Measurements from ENCODE around the gene CDH13. TPM values are rescaled to one million over a fixed set of nuclear protein-coding genes. Genes with fewer than 3 reads are reported as not detected.

Gene CDH13
- total RNA-seq, 1 donor from 2014 or later: 81.1 TPM

DNA sequence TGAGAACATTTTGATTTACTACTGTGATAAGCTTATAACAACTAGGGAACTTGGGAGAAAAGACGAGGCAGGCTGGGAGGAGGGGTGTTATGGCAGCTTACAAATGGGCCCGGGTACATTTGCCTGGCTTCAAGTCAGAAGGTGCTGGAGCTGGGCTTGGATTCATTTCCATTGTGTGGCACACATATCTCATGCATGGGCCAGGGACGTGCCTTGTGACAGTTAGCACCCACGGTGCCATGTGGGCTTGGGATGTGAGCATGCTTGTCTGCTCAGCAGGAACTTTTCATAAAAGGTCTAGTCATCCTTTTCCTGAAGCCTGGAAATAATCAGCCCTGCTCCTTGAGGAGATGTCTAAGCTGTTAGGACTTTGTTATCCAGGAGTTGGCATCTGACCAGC, 572.2 kb downstream of the CDH13 start:
- peaks cover 4% of the 10 kb centered on the region for H3K27me3 Mint-ChIP-seq (ENCODE audit: unreplicated experiment)
- H3K4me3 Mint-ChIP-seq (ENCODE audit: unreplicated experiment): no peak overlapping the region
- TF ChIP-seq, protein P1, sequence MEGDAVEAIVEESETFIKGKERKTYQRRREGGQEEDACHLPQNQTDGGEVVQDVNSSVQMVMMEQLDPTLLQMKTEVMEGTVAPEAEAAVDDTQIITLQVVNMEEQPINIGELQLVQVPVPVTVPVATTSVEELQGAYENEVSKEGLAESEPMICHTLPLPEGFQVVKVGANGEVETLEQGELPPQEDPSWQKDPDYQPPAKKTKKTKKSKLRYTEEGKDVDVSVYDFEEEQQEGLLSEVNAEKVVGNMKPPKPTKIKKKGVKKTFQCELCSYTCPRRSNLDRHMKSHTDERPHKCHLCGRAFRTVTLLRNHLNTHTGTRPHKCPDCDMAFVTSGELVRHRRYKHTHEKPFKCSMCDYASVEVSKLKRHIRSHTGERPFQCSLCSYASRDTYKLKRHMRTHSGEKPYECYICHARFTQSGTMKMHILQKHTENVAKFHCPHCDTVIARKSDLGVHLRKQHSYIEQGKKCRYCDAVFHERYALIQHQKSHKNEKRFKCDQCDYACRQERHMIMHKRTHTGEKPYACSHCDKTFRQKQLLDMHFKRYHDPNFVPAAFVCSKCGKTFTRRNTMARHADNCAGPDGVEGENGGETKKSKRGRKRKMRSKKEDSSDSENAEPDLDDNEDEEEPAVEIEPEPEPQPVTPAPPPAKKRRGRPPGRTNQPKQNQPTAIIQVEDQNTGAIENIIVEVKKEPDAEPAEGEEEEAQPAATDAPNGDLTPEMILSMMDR (IDR thresholded peaks at IDR 0.05; ENCODE audit: partially characterized antibody, unreplicated experiment): no peak
- peaks cover 31% of the 10 kb centered on the region for H3K4me1 Mint-ChIP-seq (ENCODE audit: low read depth, unreplicated experiment)
- peaks cover 2% of the 10 kb centered on the region for H3K9me3 Mint-ChIP-seq (ENCODE audit: unreplicated experiment)
- no peaks in the 10 kb centered on the region for H3K36me3 Mint-ChIP-seq (ENCODE audit: unreplicated experiment)
- H3K27ac Mint-ChIP-seq (ENCODE audit: unreplicated experiment): peak overlapping the region; percentile 13
- no peak for DNase-seq

DNA sequence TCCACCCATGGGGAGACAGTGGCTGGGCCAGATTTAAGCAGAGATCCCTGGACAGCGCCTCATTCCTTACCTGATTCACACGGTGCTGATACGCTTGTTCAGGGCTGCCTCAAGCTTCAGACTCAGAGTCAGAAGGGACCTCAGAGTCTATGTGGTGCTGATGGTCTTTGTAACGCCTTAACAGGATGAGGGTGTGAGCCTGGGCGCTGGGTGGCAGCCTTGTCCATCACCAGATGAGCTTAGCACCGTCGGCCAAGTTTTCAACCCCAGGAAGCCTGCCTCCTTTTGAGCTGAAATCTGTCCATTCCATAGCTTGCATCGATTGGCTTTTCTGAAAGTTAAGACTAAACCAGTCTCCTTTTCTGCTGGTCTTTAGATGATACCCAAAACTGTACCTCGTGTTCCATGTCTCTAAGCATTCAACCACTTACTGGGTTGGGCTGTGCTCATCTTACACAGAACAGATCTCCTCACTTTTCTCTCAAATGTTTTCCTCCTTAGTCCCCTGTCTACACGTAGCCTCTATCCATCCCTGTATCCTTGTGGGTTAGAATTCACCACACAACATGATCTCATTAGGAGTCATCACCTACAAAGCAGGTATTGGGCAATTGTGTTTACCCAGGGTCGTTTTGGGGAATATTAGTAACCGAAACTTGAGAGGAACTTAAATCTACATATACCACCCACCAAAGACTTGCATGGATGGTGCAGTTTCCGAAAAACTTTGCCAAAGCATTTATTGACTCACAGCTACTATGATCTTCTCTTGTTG, 573.4 kb downstream of the CDH13 start:
- Mint-ChIP-seq H3K27me3 (ENCODE audit: unreplicated experiment) (peaks cover 4% of the 10 kb centered on the region), H3K4me3 (ENCODE audit: unreplicated experiment) (no peak overlapping the region), H3K27ac (ENCODE audit: unreplicated experiment) (peak overlapping the region; percentile 36), H3K9me3 (ENCODE audit: unreplicated experiment) (peaks cover 2% of the 10 kb centered on the region), H3K36me3 (ENCODE audit: unreplicated experiment) (peaks cover 1% of the 10 kb centered on the region), H3K4me1 (ENCODE audit: low read depth, unreplicated experiment) (peaks cover 19% of the 10 kb centered on the region)
- TF ChIP-seq, protein P1 (IDR thresholded peaks at IDR 0.05; ENCODE audit: partially characterized antibody, unreplicated experiment): no peak
- no peak for DNase-seq

DNA sequence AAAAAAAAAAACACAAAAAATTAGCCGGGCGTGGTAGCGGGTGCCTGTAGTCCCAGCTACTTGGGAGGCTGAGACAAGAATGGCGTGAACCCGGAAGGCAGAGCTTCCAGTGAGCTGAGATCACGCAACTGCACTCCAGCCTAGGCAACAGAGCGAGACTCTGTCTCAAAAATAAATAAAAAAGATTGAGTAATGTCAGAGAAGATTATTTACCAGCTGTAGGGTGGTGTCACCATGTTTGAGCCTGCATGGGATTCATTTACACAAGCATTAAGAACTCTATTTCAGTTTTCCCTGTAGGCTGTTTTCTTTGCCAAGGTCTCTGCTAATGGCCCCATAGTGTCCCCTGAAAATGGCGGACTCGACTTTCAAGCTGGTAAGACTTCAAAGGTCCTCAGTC, 575.0 kb downstream of the CDH13 start:
- DNase-seq: no peak
- Mint-ChIP-seq H3K36me3 (ENCODE audit: unreplicated experiment) (peaks cover 5% of the 10 kb centered on the region), H3K9me3 (ENCODE audit: unreplicated experiment) (peaks cover 3% of the 10 kb centered on the region), H3K4me3 (ENCODE audit: unreplicated experiment) (no peak overlapping the region), H3K27me3 (ENCODE audit: unreplicated experiment) (no peaks in the 10 kb centered on the region), H3K4me1 (ENCODE audit: low read depth, unreplicated experiment) (peaks cover 14% of the 10 kb centered on the region), H3K27ac (ENCODE audit: unreplicated experiment) (no peak overlapping the region)
- TF ChIP-seq, protein P1 (IDR thresholded peaks at IDR 0.05; ENCODE audit: partially characterized antibody, unreplicated experiment): no peak

DNA sequence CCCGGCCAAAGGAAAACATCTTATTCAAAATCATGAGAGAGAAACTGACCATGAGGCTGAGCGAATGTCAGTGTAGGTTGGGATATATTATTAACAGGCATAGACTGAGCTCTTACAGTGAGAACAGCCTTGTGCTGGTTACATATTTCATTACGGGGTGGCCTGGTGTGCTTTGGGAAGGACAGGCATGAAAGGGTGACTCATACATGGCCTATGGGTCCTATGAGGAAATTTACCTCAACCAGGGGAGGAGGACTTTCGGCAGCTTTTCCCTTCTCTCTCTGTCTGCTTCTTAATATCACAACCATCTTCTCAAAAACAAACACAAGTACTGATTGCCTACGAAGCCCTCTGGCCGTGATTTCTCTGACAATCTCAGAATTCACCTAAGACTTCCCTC, 579.1 kb downstream of the CDH13 start:
- TF ChIP-seq, protein P1 (IDR thresholded peaks at IDR 0.05; ENCODE audit: partially characterized antibody, unreplicated experiment): no peak
- Mint-ChIP-seq H3K27ac (ENCODE audit: unreplicated experiment) (no peak overlapping the region), H3K36me3 (ENCODE audit: unreplicated experiment) (peaks cover 9% of the 10 kb centered on the region), H3K27me3 (ENCODE audit: unreplicated experiment) (no peaks in the 10 kb centered on the region), H3K4me3 (ENCODE audit: unreplicated experiment) (no peak overlapping the region), H3K9me3 (ENCODE audit: unreplicated experiment) (peaks cover 3% of the 10 kb centered on the region), H3K4me1 (ENCODE audit: low read depth, unreplicated experiment) (no peaks in the 10 kb centered on the region)
- DNase-seq: no peak

DNA sequence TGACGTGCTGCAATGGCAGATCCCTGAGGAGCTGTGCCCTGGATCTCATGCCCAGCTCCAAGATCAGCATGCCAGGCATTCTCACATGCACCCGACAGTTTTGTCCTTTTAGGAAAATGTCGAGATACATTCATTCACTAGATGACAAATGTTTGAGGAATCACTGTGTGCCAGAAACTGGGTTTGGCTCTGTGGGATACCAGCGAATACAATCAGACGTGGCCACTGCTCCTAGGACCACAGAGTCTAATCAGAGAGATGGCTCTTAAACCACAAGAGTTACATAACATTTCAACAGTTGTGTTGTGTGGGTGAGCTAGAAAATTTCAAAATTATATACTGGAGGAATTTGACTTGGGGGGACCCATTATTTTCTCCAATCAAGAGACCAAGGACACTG, 579.7 kb downstream of the CDH13 start:
- TF ChIP-seq, protein P1 (IDR thresholded peaks at IDR 0.05; ENCODE audit: partially characterized antibody, unreplicated experiment): no peak
- no peaks in the 10 kb centered on the region for H3K27me3 Mint-ChIP-seq (ENCODE audit: unreplicated experiment)

More for the DNA sequence above, 579.7 kb downstream of the CDH13 start:
- Mint-ChIP-seq H3K9me3 (ENCODE audit: unreplicated experiment) (peaks cover 2% of the 10 kb centered on the region), H3K36me3 (ENCODE audit: unreplicated experiment) (peaks cover 9% of the 10 kb centered on the region), H3K4me3 (ENCODE audit: unreplicated experiment) (no peak overlapping the region), H3K4me1 (ENCODE audit: low read depth, unreplicated experiment) (no peaks in the 10 kb centered on the region), H3K27ac (ENCODE audit: unreplicated experiment) (no peak overlapping the region)
- no peak for DNase-seq
